BLaER1 treated with 17β-estradiol and CSF1 and Interleukin-3, amounts not matched to agents 10 nM and 100 nM (cell line): Measurements from ENCODE around the gene EPPIN.

Experiments used
- H3K27ac ChIP-seq, 11 experiments: shearing (Covaris generic); formaldehyde crosslinking; 2 replicates each; pipeline ENCODE4 v1.8.1; 2022
- H3K27me3 ChIP-seq, 11 experiments: shearing (Covaris generic); formaldehyde crosslinking; 2 replicates each; pipeline ENCODE4 v1.8.1; 2022
- H3K36me3 ChIP-seq, 11 experiments: shearing (Covaris generic); formaldehyde crosslinking; 2 replicates each; pipeline ENCODE4 v1.8.1; 2022
- H3K4me1 ChIP-seq, 10 experiments: shearing (Covaris generic); formaldehyde crosslinking; 2 replicates each; pipeline ENCODE4 v1.8.1; 2022
- H3K4me2 ChIP-seq, 11 experiments: shearing (Covaris generic); formaldehyde crosslinking; 2 replicates each; pipeline ENCODE4 v1.8.1; 2022
- H3K4me3 ChIP-seq, 10 experiments: shearing (Covaris generic); formaldehyde crosslinking; 2 replicates each; pipeline ENCODE4 v1.8.1; 2022
- H3K9ac ChIP-seq, 11 experiments: shearing (Covaris generic); formaldehyde crosslinking; 2 replicates each; pipeline ENCODE4 v1.8.1; 2022
- H3K9me3 ChIP-seq, 11 experiments: shearing (Covaris generic); formaldehyde crosslinking; replicated peaks in 1 of 11; 2 replicates each; pipeline ENCODE4 v1.8.1; 2022
- H4K20me1 ChIP-seq, 11 experiments: shearing (Covaris generic); formaldehyde crosslinking; 2 replicates each; pipeline ENCODE4 v1.8.1; 2022
- Cebpa-rat ChIP-seq, 11 experiments: shearing (Covaris generic); IDR thresholded peaks; 2 replicates each; pipeline ENCODE4 v1.8.1; 2022

The EPPIN gene

DNA sequence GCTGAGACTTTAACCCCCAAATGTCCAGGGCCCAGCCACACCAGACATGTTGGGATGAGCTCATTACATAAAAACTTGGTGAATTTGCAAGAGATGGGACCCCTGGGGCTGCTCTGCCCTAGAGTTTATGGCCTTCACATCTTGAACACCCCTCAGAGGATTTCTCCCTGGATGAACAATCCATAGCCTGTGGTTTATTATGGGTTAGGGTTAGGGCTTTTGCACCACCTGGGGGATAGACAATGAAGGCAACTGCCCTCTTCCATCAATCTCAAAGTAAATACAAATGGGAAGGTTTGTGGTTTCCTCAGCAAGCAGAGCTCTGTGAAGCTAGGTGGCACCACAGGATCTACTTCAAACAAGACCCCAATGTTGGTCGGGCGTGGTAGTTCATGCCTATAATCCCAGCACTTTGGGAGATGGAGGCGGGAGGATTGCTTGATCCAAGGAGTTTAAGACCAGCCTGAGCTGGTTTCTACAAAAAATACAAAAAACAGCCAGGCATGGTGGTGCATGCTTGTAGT is 49.2 kb downstream of the EPPIN start:
- no peak overlapping the region for H3K9ac ChIP-seq
- TF ChIP-seq Cebpa-rat (IDR thresholded peaks at IDR 0.05) = no peak
- H3K4me3 ChIP-seq = no peak overlapping the region
- peaks cover 0 to 22% (median 10%) of the 10 kb centered on the region in 10 experiments; a peak in 10 of 20 replicates for H3K4me1 ChIP-seq
- no peaks in the 10 kb centered on the region for H3K36me3 ChIP-seq
- no peak overlapping the region for H3K27ac ChIP-seq
- H4K20me1 ChIP-seq = no peaks in the 10 kb centered on the region; a peak in 1 of 22 replicates
- H3K4me2 ChIP-seq = peak overlapping the region in 5 of 11 experiments; percentile 30 to 64 (median 44); a peak in 7 of 22 replicates
- H3K9me3 ChIP-seq = no peaks in the 10 kb centered on the region
- H3K27me3 ChIP-seq = no peaks in the 10 kb centered on the region

DNA sequence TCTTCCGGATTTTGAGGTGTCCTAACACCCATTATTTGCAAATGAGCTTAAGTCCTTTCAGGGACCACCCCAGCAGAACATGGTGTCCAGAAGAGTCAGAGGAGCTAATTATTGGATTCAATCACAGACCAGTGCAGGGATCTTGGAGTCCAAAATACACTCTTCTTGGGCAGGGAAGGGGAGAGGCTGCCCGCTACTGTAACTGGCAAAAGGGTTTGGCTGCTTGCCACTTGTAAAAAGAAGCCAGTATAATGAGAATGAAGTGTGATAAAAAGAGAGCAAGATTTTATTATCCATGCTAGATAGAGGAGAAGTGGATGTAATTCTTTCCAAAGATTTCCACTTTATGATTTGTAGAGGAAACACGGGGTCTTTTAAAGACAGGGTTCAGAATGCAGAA is 51.0 kb downstream of the EPPIN start:
- H3K9ac ChIP-seq = no peak overlapping the region
- no peaks in the 10 kb centered on the region for H3K9me3 ChIP-seq
- no peak for TF ChIP-seq Cebpa-rat (IDR thresholded peaks at IDR 0.05)
- peaks cover 0 to 22% (median 10%) of the 10 kb centered on the region in 10 experiments; a peak in 10 of 20 replicates for H3K4me1 ChIP-seq
- no peak overlapping the region for H3K4me2 ChIP-seq
- no peak overlapping the region for H3K4me3 ChIP-seq
- H3K27ac ChIP-seq = no peak overlapping the region
- H3K27me3 ChIP-seq = no peaks in the 10 kb centered on the region
- H4K20me1 ChIP-seq = no peaks in the 10 kb centered on the region; a peak in 1 of 22 replicates
- no peaks in the 10 kb centered on the region for H3K36me3 ChIP-seq

DNA sequence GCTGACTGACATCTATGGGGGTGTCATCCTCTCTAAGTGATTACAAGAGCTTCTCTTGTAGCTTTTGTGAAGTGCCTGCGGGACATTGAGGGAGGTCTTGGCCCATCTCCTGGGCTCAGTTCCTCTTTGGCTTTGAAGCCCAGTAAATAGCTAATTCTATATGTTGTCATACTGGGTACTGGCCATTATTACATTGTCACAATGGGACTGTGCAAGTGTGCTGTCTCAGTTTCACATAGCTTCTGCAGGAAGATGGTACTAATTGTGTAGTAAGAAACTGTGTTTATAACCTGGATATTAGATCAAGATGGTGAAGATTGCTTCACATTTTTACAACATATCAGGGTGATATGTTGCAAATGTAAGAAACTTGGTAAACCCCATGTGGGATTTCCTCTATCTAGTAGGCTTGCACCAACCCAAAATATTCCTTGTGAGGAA is 51.7 kb downstream of the EPPIN start:
- Histone ChIP-seq H3K9me3 (no peaks in the 10 kb centered on the region), H3K27me3 (no peaks in the 10 kb centered on the region), H3K36me3 (no peaks in the 10 kb centered on the region), H3K9ac (no peak overlapping the region), H3K4me3 (no peak overlapping the region), H3K27ac (no peak overlapping the region), H3K4me1 (peaks cover 0 to 22% (median 10%) of the 10 kb centered on the region in 10 experiments; a peak in 10 of 20 replicates), H4K20me1 (no peaks in the 10 kb centered on the region; a peak in 1 of 22 replicates), H3K4me2 (no peak overlapping the region)
- no peak for TF ChIP-seq Cebpa-rat (IDR thresholded peaks at IDR 0.05)
